Measurements from ENCODE around the gene PLCG1. TPM values are rescaled to one million over a fixed set of nuclear protein-coding genes. Genes with fewer than 3 reads are reported as not detected.

The PLCG1 gene
- total RNA-seq, 1 donor from 2014 or later, result 120 TPM

DNA sequence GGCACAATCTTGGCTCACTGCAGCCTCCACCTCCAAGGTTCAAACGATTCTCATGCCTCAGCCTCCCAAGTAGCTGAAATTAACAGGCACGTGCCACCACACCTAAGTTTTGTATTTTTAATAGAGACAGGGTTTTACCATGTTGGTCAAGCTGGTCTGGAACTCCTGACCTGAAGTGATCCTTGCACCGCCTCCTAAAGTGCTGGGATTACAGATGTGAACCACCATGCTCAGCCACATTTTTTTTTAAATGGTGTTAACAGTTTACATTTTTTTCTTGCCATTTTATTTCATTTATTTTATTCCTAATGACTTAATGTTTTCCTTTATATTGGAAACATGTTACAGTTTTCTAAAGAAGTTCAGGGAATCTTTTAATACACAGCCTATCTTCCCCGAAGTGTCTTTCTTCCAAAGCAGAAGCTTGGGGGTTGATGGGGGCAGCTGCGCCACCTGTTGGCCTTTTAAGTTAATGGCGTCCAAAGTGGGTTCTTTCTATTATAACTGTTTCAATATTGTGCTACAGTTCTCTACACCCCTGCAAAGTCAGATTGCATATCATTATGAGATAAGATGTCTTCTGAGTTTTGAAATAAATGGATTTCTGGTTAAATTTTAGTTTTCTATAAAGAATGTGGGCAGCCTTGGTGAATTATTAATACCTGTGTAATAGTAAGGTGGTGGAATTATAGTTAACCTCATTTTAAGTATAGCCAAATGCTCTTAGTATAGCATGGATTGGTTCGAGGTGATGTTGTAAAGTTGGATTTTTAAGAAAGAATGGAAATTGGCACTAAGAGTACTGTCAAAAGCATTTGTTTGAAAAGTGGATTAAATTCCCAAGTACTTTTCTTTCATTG, 42.0 kb upstream of the PLCG1 start:
- H3K4me1 ChIP-seq, result no peaks in the 10 kb centered on the region
- DNase-seq, result no peak
- no peaks in the 10 kb centered on the region for H3K9me3 ChIP-seq
- intact Hi-C loops (cut with DNase I), result loop anchor here (10.0 kb wide), 1 partner anchor 101 kb away; no protein-coding TSS in a partner anchor
- TF ChIP-seq, protein P1, sequence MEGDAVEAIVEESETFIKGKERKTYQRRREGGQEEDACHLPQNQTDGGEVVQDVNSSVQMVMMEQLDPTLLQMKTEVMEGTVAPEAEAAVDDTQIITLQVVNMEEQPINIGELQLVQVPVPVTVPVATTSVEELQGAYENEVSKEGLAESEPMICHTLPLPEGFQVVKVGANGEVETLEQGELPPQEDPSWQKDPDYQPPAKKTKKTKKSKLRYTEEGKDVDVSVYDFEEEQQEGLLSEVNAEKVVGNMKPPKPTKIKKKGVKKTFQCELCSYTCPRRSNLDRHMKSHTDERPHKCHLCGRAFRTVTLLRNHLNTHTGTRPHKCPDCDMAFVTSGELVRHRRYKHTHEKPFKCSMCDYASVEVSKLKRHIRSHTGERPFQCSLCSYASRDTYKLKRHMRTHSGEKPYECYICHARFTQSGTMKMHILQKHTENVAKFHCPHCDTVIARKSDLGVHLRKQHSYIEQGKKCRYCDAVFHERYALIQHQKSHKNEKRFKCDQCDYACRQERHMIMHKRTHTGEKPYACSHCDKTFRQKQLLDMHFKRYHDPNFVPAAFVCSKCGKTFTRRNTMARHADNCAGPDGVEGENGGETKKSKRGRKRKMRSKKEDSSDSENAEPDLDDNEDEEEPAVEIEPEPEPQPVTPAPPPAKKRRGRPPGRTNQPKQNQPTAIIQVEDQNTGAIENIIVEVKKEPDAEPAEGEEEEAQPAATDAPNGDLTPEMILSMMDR (IDR thresholded peaks at IDR 0.05), result peak; percentile 84
- no peaks in the 10 kb centered on the region for H3K27me3 ChIP-seq
- H3K4me3 ChIP-seq, result no peak overlapping the region
- peaks cover 92% of the 10 kb centered on the region for H3K36me3 ChIP-seq
- ATAC-seq, result peak; percentile 89
- H3K27ac ChIP-seq, result no peak overlapping the region

DNA sequence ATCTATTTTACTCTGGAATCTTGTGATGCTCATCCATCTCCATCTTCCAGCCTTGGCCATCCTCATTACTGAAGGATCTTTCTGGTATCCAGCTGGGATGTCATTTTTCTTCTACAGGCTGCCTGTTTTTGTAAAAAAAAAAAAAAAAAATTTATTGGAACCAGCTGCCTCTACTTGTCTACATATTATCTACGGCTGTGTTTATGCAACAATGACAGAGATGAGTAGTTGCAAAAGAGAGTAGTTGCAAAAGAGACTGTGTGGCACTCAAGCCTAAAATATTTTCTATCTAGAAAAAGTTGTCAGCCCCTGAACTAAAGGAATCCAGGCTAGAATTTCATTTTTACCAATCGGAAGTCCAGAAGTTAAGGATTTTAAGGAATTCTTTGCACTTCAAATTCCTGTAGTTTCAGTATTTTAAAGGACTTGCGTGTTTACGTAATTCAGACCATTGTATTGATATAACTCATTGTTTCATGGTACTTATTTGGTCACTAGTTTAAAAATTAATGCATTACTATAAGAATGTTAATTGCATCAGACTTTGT, 38.6 kb upstream of the PLCG1 start:
- Histone ChIP-seq H3K27me3 (no peaks in the 10 kb centered on the region), H3K9me3 (no peaks in the 10 kb centered on the region), H3K4me1 (no peaks in the 10 kb centered on the region), H3K27ac (no peak overlapping the region), H3K36me3 (peaks cover 95% of the 10 kb centered on the region), H3K4me3 (no peak overlapping the region)
- TF ChIP-seq, protein P1 (IDR thresholded peaks at IDR 0.05), result no peak
- intact Hi-C loops (cut with DNase I), result loop anchor here (10.0 kb wide), 1 partner anchor 104 kb away; no protein-coding TSS in a partner anchor
- DNase-seq (no peak), ATAC-seq (no peak)

DNA sequence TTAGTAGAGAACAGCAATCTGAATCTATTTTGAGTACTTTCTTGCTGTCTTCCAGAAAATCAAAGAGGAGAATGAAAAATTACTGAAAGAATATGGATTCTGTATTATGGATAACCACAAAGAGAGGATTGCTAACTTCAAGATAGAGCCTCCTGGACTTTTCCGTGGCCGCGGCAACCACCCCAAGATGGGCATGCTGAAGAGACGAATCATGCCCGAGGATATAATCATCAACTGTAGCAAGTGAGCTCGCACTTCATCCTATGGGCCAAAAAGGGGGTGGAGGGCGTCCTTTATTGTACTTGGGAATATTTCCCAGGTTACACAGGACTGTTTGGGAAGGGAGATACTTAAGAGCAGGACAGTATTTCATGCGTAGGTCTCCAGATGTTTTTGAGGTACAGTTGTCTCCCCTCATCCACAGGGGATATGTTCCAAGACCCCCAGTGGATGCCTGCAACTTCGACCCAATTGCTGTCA, 37.3 kb upstream of the PLCG1 start:
- intact Hi-C loops (cut with DNase I), result no loop called here
- Histone ChIP-seq H3K9me3 (no peaks in the 10 kb centered on the region), H3K4me3 (no peak overlapping the region), H3K27ac (no peak overlapping the region), H3K36me3 (peaks cover 95% of the 10 kb centered on the region), H3K27me3 (no peaks in the 10 kb centered on the region), H3K4me1 (no peaks in the 10 kb centered on the region)
- ATAC-seq, result no peak
- no peak for DNase-seq
- TF ChIP-seq, protein P1 (IDR thresholded peaks at IDR 0.05), result no peak

DNA sequence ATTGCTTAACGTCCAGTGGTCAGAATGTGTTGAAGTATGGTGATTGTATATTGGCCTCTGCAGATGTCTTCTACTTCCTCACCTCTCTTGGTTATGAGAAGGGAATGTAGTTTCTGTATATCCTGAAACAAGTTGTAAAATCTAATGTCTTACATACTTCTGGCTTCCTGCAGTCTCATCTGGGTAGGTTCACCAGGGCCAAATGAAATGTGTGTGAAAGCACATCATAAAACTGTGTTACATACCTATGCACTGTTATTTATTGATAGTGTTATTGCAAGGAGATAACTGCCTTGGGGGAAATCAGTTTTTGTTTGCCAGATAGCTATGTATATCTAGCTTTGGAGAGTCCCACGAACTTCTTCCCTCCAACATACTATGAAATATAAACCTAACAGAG, 35.7 kb upstream of the PLCG1 start:
- Histone ChIP-seq H3K27me3 (no peaks in the 10 kb centered on the region), H3K4me1 (no peaks in the 10 kb centered on the region), H3K4me3 (no peak overlapping the region), H3K9me3 (no peaks in the 10 kb centered on the region), H3K27ac (no peak overlapping the region), H3K36me3 (peaks cover 100% of the 10 kb centered on the region)
- DNase-seq (no peak), ATAC-seq (no peak)
- intact Hi-C loops (cut with DNase I), result no loop called here
- TF ChIP-seq, protein P1 (IDR thresholded peaks at IDR 0.05), result no peak

DNA sequence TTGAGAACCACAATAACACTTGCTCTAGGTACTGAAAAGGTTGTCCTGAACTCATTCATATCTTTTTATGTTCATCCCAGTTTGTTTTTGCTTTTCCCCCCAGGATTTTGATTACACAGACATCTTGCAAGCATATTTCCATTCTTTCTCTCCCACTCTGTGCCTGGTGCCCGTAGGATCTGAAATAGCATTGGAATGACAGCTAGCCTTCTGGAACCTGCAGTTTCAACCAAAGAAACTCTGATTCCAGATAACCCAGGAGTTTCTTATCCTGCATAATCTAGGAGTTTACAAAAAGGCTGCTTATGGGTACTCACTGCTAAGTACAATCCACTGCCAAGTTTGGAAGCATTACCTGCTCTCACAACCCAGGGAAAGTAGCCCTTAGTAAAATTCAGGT, 28.8 kb upstream of the PLCG1 start:
- no peak for ATAC-seq
- intact Hi-C loops (cut with DNase I), result no loop called here
- peaks cover 92% of the 10 kb centered on the region for H3K36me3 ChIP-seq
- TF ChIP-seq, protein P1 (IDR thresholded peaks at IDR 0.05), result no peak
- no peaks in the 10 kb centered on the region for H3K27me3 ChIP-seq
- no peaks in the 10 kb centered on the region for H3K9me3 ChIP-seq
- no peak overlapping the region for H3K27ac ChIP-seq
- DNase-seq, result no peak
- H3K4me3 ChIP-seq, result no peak overlapping the region
- H3K4me1 ChIP-seq, result no peaks in the 10 kb centered on the region

All from upper lobe of right lung (tissue), 1 donor.